ENCODE measurements around the gene REEP1. TPM values are rescaled to one million over a fixed set of nuclear protein-coding genes. Genes with fewer than 3 reads are reported as not detected.

Gene REEP1
- total RNA-seq, 4 donors from 2014 or later: 1.7 to 12.0 (median 3.6) TPM

- DNase-seq: no peak
- no peaks in the 10 kb centered on the region for H3K27me3 ChIP-seq
- no peaks in the 10 kb centered on the region for H3K9me3 ChIP-seq
- TF ChIP-seq POLR2A (IDR thresholded peaks at IDR 0.05) (no peak), CTCF (IDR thresholded peaks at IDR 0.05) (no peak)
- no peaks in the 10 kb centered on the region for H3K36me3 ChIP-seq
- H3K27ac ChIP-seq: peak overlapping the region in 3 of 4 donors; percentile 23 to 68 (median 56)
- peaks cover 0 to 16% (median 12%) of the 10 kb centered on the region in 4 donors for H3K4me1 ChIP-seq
- H3K4me3 ChIP-seq: no peak overlapping the region
These were observed 151.0 kb downstream of the REEP1 start for GRCh38 chr2:86186431-86186830.

DNA sequence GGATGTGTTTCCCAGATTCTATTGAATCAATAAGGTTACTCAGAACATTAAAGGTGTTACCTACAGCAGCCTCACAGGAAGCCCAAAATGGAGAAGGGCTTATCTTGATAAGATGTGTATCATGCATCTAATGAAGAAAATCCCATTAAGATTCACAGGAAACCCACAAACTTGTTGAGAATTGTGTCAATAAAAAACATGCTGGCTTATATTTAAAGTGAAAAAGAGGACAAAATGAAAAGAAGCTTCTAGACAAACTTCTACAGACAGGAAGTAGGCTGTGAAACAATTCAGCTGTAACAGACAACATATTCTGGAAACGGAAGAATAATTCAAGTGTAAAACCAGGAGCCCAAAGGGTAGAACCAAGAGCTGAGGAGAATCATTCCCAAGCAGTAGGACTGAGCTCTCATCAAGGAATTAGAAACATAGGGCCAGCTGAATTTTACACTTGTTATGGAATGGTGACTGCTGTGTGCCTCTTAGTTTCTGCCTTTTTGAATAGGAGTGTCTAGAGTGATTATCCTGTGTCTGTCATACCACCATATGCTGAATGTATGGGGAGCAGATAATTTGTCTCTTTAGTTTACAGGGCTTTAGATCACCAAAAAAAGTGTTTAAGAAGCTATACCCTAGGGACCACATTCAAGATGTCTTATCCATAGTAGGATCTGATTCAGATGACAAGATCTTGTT, 151.8 kb downstream of the REEP1 start:
- TF ChIP-seq CTCF (IDR thresholded peaks at IDR 0.05) (no peak), POLR2A (IDR thresholded peaks at IDR 0.05) (no peak)
- Histone ChIP-seq H3K4me3 (no peak overlapping the region), H3K36me3 (peaks cover 0 to 6% (median 0%) of the 10 kb centered on the region in 3 donors), H3K4me1 (peaks cover 0 to 16% (median 12%) of the 10 kb centered on the region in 4 donors), H3K9me3 (no peaks in the 10 kb centered on the region), H3K27ac (peak overlapping the region in 3 of 4 donors; percentile 16 to 68 (median 56)), H3K27me3 (no peaks in the 10 kb centered on the region)
- DNase-seq: no peak

- no peaks in the 10 kb centered on the region for H3K27me3 ChIP-seq
- H3K4me3 ChIP-seq: no peak overlapping the region
- no peaks in the 10 kb centered on the region for H3K9me3 ChIP-seq
- H3K36me3 ChIP-seq: peaks cover 0 to 75% (median 0%) of the 10 kb centered on the region in 3 donors
- no peak overlapping the region for H3K27ac ChIP-seq
- DNase-seq: no peak
- no peak for TF ChIP-seq POLR2A (IDR thresholded peaks at IDR 0.05)
- TF ChIP-seq CTCF (IDR thresholded peaks at IDR 0.05): no peak
- no peaks in the 10 kb centered on the region for H3K4me1 ChIP-seq
These were observed 160.8 kb downstream of the REEP1 start for GRCh38 chr2:86176597-86176996.

DNA sequence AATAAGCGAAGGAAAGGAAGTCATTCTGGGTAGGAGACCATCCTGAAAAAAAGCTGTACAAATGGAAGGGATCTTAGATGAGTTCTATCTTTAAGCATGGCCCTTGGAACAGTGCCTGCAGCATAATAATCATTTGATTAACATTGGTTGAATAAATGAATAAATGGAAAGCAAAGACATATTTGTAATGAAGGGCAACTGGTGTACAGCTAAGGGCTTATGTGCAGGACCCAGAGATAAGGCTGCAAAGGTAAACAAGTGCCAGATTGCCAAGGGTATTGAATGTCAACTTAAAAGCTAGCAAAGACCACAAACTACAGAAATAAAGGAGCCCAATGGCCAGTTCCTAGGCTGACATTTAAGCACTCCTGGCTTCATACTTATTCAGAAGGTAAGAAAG, 161.6 kb downstream of the REEP1 start:
- peaks cover 0 to 78% (median 0%) of the 10 kb centered on the region in 3 donors for H3K36me3 ChIP-seq
- no peak for TF ChIP-seq POLR2A (IDR thresholded peaks at IDR 0.05)
- TF ChIP-seq CTCF (IDR thresholded peaks at IDR 0.05): no peak
- no peaks in the 10 kb centered on the region for H3K9me3 ChIP-seq
- H3K4me3 ChIP-seq: no peak overlapping the region
- DNase-seq: no peak
- H3K4me1 ChIP-seq: no peaks in the 10 kb centered on the region
- no peak overlapping the region for H3K27ac ChIP-seq
- H3K27me3 ChIP-seq: no peaks in the 10 kb centered on the region

DNA sequence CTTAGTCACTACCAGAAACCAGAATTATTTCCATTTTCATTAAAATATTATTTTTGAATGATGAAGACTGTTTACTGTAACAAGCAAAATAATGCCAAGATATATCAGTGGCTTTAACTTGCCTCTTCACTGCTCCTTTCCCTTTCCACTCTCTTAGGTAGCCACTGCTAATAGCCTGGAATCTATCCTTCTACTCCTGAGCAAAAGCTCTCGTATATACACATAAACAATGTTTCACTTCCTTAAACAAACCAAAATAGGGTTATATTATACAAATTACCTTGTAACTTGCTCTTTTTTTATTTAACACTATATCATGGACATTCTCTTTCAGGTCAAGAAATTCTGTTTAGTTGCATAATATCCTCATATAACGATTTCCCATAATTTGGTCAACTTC, 163.0 kb downstream of the REEP1 start:
- Histone ChIP-seq H3K36me3 (peaks cover 0 to 76% (median 0%) of the 10 kb centered on the region in 3 donors), H3K4me1 (no peaks in the 10 kb centered on the region), H3K27ac (no peak overlapping the region), H3K9me3 (no peaks in the 10 kb centered on the region), H3K4me3 (no peak overlapping the region), H3K27me3 (no peaks in the 10 kb centered on the region)
- TF ChIP-seq POLR2A (IDR thresholded peaks at IDR 0.05) (no peak), CTCF (IDR thresholded peaks at IDR 0.05) (no peak)
- DNase-seq: no peak

Measured in Peyer's patch (tissue), 4 donors.